Measurements from ENCODE around the gene VHLL.
A peak's percentile ranks its signal among the peaks of the same experiment; 100 is the strongest.

VHLL gene

GRCh38 chr1:156291226-156292061 lies 7.7 kb downstream of the VHLL start:
- no peak for TF ChIP-seq CTCF (IDR thresholded peaks at IDR 0.05; ENCODE audit: low read length, missing control alignments)
- H3K4me3 ChIP-seq (replicated peaks; ENCODE audit: low read depth, low read length) = peak overlapping the region; percentile 55
- DNase-seq (ENCODE audit: low read depth) = peak; percentile 77

GRCh38 chr1:156289857-156290256 lies 9.2 kb downstream of the VHLL start:
- no peak overlapping the region for H3K4me3 ChIP-seq (replicated peaks; ENCODE audit: low read depth, low read length)
- DNase-seq (ENCODE audit: low read depth) = no peak
- no peak for TF ChIP-seq CTCF (IDR thresholded peaks at IDR 0.05; ENCODE audit: low read length, missing control alignments)

GRCh38 chr1:156286061-156286460 lies 13.0 kb downstream of the VHLL start:
- no peak overlapping the region for H3K4me3 ChIP-seq (replicated peaks; ENCODE audit: low read depth, low read length)
- no peak for DNase-seq (ENCODE audit: low read depth)
- TF ChIP-seq CTCF (IDR thresholded peaks at IDR 0.05; ENCODE audit: low read length, missing control alignments) = no peak

- H3K4me3 ChIP-seq (replicated peaks; ENCODE audit: low read depth, low read length) = no peak overlapping the region
- no peak for DNase-seq (ENCODE audit: low read depth)
- no peak for TF ChIP-seq CTCF (IDR thresholded peaks at IDR 0.05; ENCODE audit: low read length, missing control alignments)
Measured at GRCh38 chr1:156285437-156285836, 13.7 kb downstream of the VHLL start.

GRCh38 chr1:156284757-156285156 lies 14.3 kb downstream of the VHLL start:
- no peak for DNase-seq (ENCODE audit: low read depth)
- TF ChIP-seq CTCF (IDR thresholded peaks at IDR 0.05; ENCODE audit: low read length, missing control alignments) = no peak

GRCh38 chr1:156284112-156284511 lies 15.0 kb downstream of the VHLL start, which contains the start of gene TMEM79:
Gene TMEM79, plus strand, starts transcription at chr1:156284325. Its CDS starts 902 bp downstream, at chr1:156285227.
- DNase-seq (ENCODE audit: low read depth) = no peak
- peak within 1 kb of the TSS; percentile 93 for H3K4me3 ChIP-seq (replicated peaks; ENCODE audit: low read depth, low read length)
- no peak for TF ChIP-seq CTCF (IDR thresholded peaks at IDR 0.05; ENCODE audit: low read length, missing control alignments)

More at GRCh38 chr1:156284757-156285156, 14.3 kb downstream of the VHLL start:
- H3K4me3 ChIP-seq (replicated peaks; ENCODE audit: low read depth, low read length) = no peak overlapping the region

GRCh38 chr1:156283521-156283920 lies 15.6 kb downstream of the VHLL start:
- no peak for DNase-seq (ENCODE audit: low read depth)
- no peak for TF ChIP-seq CTCF (IDR thresholded peaks at IDR 0.05; ENCODE audit: low read length, missing control alignments)
- peak overlapping the region; percentile 93 for H3K4me3 ChIP-seq (replicated peaks; ENCODE audit: low read depth, low read length)

All from fibroblast of pulmonary artery (primary cell).